Vagina (tissue), 2 donors: ENCODE data around the gene CD320.

Source experiments
- CTCF ChIP-seq, 3 experiments: fragments of 450-650 bp in 2 of 3; fragments of 200-600 bp in 1 of 3; sonication (generic) in 1 of 3; IDR thresholded peaks; one replicate each; pipeline ENCODE4 v1.5.1; 2017 to 2019; ENCODE audit warnings: antibody characterized with exemption in 3 of 3, mild to moderate bottlenecking in 2 of 3, moderate library complexity in 2 of 3
- POLR2A ChIP-seq, 2 donors: fragments of 450-650 bp; IDR thresholded peaks; one replicate each; pipeline ENCODE4 v1.6.1; 2017; ENCODE audit warnings: antibody characterized with exemption in 2 of 2, mild to moderate bottlenecking in 2 of 2, moderate library complexity in 2 of 2

- no peak for TF ChIP-seq CTCF (IDR thresholded peaks at IDR 0.05)
- no peak for TF ChIP-seq POLR2A (IDR thresholded peaks at IDR 0.05)
These were observed 1.7 kb downstream of the CD320 start for GRCh38 chr19:8306235-8307054.
